EH (cell line): ENCODE results near the gene LRRC61.
"Not testable (repeated sequence)": the region's sequence is repeated elsewhere in the genome, so short reads cannot be mapped to it uniquely, and the experiment has no call there.

ENCODE experiments used
- DNase-seq: peaks from one replicate; pipeline ENCODE4 v3.0.0-alpha.2; 2015; ENCODE audit warnings: low read depth

The LRRC61 gene

DNA sequence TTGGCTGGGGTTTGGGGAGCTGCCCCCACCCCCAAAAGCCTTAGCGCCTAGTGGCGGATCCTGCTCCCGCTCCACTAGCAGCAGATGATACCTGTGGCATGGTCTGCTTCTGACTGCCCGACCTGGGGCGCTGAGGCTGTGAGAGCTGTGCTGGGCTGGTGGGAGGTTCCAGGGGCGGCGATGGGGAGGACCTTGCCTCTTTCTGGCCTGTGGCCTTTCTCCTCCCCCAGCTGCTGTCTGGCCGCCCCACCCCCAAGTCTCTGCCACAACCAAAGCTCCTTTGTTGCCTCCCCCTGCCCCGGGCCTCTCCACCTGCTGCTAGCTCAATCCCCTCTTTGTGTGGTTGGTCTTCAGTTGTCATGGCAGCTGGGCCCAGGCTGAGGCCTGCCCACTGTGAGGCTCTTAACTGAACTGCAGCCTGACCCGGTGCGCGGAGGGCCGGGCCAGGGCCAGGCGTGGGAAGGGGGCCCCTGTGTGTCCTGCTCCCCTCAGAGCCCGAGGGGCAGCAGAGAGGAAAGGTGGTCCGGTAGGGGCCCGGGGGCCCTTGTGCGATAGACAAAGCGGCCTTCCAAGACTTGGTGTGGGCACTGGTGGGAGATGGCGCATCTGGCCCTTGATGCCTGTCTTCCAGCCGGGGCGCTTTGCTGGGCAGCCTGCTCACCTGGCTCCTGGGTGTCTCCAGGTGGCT, 60.7 kb downstream of the LRRC61 start:
- DNase-seq: no peak

DNA sequence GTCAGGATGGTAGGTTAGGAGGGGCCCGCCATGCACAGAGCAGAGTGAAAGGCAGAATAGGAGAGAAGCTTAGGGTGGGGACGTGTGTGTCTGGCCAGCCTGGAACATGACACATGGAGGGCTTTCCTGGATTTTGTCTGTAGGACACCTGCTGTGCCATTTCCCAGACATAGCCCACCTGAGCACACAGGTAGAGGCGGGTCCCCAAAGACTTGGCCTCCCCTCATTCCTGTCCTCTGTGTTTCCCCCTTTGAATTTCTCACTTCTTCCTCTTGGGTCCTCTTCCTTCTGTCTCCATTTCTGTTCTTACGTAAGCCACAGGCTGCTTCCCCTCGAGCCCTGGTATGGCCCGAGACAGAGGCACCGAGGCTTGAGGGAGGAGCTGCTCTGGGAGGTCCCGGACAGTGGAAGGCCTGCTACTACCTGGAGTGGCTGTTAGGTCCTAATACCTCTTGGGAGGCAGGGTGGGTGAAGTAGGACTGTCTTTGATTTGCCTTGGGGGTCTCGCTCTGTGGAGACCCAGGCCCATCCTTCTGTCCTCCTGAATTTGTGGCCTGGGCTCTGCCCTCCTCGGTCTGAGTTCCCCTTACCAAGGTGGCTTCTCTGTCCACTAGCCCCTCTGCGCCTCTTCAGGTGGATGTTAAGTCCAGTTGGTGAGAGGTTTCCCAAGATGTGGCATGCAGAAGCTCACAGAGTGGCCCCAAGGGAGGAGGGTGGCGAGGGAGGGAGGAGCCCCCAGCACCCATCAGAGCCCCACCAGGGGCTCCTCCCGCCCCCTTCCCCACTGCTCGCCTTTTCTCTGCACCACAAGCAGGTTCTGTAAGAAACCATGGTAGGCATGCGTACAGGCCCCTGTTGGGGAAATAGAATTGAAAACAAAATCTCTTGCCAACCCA, 61.5 kb downstream of the LRRC61 start:
- DNase-seq: no peak

- DNase-seq: no peak
Measured at GRCh38 chr7:150385302-150385723, 62.2 kb downstream of the LRRC61 start.

GRCh38 chr7:150385884-150386283, 62.7 kb downstream of the LRRC61 start:
- not testable (repeated sequence) for DNase-seq
